HG03460 (cell line): ENCODE data around the gene ELL2.

Experiments
- ATAC-seq: cut with Tn5 transposase; IDR thresholded peaks from one replicate; pipeline ENCODE4 v1.9.1; 2021; ENCODE audit not compliant: unreplicated experiment

ELL2 gene

DNA sequence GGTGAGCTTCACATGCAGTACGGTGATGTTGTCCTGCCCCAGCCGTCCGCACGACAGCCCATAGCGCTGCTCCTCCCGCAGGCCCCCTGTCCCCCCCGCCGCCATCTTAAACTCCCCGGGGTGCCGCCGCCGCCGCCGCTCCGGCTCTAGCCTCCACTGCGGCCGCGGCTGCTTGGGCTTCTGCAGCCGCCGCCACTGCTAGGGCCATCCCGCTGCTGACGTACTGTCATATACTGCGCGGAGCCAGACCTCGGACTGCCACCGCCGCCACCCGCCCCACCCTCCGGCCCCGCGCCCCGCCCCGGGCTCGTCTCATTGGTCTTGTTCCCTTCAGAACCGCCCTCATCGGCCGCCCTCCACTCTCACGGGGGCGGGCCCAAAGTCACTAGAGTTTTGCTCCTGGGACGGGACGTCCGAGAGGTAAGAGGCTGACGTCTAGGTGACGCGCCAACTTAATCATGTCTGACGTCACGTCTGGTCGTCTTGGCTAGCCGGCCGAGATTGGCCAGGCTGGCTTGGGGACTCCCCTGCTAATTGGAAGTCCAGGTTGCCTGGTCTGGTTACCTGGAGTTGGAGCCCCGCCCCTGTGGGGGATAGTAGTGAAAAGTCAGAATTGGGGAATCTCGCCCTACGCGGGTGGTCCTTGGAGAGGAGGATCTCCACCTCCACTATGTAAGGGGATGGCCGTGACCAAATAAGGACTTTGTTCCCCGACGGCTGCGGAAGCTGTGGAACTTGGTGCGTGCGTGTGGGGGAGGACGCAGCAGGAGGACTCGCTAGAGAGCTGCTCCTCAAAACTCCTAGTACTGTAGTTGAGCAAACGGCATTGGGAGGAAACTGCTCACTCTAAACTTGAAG lies at the start of gene ELL2:
Gene ELL2 (minus strand): TSS at position 235 of the 858 bp plus-strand sequence. CDS start 130 bp downstream, at position 105.
- ATAC-seq = peak; percentile 86

GRCh38 chr5:96008987-96009647 lies 47.5 kb upstream of the ELL2 start:
- no peak for ATAC-seq

DNA sequence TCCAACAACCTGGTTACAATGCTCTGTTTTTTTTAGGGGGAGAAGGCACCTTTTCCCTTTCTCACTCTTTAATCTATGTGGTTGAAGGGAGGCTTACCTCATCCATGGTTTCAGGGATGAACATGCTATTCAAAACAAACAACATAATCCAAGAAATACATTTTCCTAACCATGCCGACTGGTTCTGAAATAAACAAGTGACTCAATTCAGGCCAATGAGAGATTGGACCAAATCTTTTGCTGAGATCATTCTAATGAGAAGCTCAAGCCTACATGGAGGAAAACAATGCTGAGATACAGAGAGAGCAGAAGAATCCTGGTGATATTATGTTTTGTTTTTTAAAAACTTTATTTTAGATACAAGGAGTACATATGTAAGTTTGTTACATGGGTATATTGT lies 46.8 kb upstream of the ELL2 start:
- no peak for ATAC-seq

- ATAC-seq = no peak
Measured at GRCh38 chr5:96007051-96007450, 45.4 kb upstream of the ELL2 start.

GRCh38 chr5:96006291-96006690 lies 44.6 kb upstream of the ELL2 start:
- ATAC-seq = no peak

DNA sequence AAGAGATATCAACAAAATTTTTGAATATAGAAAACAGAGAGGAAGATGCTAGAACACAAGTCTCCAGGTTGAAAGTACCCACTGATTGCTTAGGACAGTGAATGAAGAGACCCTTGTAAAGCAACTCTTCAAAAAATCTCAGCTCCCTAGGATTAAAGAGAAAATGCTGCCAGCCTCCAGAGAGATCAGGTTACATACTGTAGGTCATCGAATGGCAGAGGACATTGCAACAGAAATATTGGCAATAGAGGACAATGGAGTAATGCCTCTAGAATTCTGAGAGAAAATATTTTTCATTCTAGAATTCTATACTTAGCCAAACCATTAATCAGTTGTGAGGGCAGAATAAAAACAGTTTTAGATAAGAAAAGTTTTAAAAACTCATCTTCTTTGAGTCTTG lies 43.1 kb upstream of the ELL2 start:
- no peak for ATAC-seq

- no peak for ATAC-seq
Measured at GRCh38 chr5:96004087-96004486, 42.4 kb upstream of the ELL2 start.

DNA sequence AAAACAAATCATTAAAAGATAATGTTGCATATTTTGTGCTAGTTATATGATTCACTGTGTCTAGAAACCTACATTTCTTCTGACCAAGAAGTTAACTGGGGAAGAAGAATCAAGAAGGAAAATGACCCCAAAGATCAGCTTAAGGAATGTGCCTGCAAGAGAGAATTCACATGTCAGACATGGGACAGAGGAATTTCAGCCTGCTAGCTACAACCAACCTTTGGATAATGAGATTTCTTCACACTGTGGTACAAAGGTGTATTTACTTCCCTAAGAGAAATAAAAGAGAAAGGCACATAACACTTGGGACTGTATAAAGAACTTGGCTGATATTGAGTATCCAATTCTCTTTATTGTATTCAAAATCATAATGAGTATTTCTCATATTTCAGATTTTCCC lies 39.6 kb upstream of the ELL2 start:
- ATAC-seq = no peak

DNA sequence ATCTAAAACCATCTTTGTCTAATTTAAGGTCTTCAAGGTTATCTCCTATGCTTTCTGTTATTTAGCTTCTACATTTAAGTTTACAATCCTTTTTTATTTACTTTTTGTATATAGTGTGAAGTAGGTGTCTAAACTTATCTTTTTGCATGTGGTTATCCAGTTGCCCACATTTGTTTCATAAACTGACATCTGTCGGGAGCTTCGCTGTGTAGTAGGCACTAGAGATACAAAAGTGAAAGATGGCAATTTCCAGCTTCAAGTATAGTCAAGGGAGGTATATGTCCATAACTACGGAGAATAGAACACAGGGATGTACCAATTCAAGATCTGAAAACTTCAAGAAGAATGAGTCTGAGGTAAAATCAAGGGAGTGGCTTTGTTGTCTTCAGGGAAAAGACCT lies 38.7 kb upstream of the ELL2 start:
- no peak for ATAC-seq

DNA sequence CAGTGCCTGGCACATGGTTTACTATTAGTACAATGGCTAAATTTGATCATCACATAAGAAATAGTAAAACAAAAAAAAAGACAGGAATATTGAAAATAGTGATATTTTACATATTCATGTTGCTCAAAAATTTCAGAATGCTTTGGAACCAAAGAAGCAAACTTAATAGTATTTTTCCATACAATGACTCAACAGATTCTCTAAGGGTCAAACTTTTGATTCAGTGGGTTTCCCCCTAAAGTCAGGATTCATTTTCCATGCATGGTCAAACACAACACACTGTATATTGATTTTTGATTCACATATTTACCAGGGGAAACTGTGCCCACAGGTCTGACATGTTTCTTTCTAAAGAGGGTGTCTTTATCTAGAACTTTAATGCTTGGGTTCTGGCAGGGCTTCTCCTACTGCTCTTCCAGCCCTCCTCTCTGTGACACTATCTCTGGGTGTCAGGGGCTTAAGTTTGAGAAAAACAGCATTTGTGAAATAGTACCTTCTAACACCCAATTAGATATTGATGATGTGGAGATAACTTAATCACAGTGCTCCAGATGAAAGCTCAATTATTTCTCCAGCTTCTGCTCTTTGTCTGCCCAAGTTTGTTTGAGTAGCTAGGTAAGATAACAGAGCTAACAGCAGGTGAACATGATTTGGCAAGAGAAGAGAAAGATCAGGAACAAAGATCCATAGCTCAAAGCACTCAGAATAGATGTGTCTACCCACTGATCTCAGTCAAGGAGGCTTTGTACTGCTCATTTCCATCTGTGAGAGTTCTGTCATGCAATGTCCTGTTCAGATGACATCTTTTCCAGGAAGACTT lies 35.5 kb upstream of the ELL2 start:
- no peak for ATAC-seq

GRCh38 chr5:95995962-95996489 lies 34.4 kb upstream of the ELL2 start:
- no peak for ATAC-seq

GRCh38 chr5:95993776-95994175 lies 32.1 kb upstream of the ELL2 start:
- no peak for ATAC-seq

- no peak for ATAC-seq
Measured at GRCh38 chr5:95993266-95993665, 31.6 kb upstream of the ELL2 start.

GRCh38 chr5:95989283-95990048 lies 27.8 kb upstream of the ELL2 start:
- ATAC-seq = no peak

DNA sequence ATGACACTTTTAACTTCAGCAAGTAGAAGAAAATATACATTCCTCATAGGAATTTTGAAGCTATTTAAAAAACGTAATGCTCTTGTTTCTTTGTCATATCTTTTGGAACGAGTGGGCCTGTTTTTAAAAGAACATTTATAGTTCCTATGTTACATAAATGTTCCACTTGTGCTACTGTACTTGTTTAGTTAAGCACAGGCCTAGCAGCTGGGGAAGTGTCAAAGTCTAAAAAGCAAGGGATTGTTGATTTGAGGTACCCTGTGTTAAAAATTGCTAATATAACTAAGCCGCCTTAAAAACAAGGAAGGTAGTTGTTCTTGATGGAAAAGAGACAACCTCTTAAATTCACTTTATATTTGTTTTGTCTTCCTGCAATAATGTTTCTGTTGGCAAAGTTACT lies 27.2 kb upstream of the ELL2 start:
- ATAC-seq = no peak

DNA sequence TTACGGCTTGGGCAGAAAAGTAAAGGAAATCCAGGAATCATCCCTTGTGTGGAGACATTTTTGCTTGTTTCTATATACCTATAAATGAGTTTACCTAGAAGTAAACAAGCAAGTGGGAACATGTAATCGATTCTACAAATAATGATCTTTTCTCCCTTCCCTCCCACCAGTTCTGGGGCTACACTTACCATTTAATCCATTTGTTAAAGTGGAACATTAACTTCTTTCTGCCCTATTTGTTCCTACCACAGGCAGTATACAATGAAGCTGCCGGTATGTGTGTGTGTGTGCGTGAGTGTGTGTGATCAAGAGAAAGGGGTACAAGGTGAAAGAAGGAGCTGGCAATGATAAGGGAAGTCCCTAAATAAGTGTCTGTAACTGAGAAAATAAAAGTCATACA lies 26.4 kb upstream of the ELL2 start:
- no peak for ATAC-seq

DNA sequence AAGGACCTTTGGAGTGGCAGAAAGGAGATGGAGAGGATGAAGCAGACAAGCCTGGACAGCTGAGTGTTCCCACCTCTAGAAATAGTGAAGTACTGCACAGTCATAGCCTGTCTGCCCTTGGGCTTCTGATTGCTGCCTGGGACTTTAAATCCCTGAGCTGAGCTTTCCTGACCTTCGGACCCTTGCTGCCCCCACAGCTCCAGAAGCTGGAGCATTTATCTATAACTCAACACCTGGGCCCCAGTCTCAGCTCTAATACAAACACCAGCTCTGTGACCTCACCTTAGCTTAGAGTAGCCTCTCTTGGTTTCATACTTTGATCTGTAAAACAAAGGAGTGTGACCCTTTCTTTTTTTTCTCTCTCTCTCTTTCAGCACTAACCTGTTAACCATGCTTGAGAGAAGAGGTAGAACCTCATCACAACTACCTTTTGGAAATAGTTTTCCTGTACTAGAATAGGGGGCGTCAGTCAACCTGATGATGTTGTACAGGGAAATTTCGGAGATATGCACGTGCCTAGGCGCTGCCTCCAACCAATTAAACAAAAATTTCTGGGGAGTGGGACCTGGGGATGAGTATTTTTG lies 25.4 kb upstream of the ELL2 start:
- ATAC-seq = no peak

GRCh38 chr5:95986001-95986400 lies 24.4 kb upstream of the ELL2 start:
- no peak for ATAC-seq

- ATAC-seq = no peak
Measured at GRCh38 chr5:95985249-95985648, 23.6 kb upstream of the ELL2 start.

GRCh38 chr5:95984287-95984938 lies 22.8 kb upstream of the ELL2 start:
- no peak for ATAC-seq
